SK-N-SH treated with all-trans-retinoic acid at 6 μM for 48 hours (cell line): ENCODE data around the gene CBX8.

Experiments
- ATAC-seq: fragments of 200-7000 bp; cut with Tn5 transposase; 3 replicates; pipeline ENCODE4 v1.9.1; 2020; ENCODE audit warnings: mild to moderate bottlenecking, moderate library complexity
- ARNTL ChIP-seq: fragments of 450-650 bp; formaldehyde crosslinking; IDR thresholded peaks from 2 replicates; pipeline ENCODE4 v1.5.0; 2020; ENCODE audit warnings: low read depth, mild to moderate bottlenecking, moderate library complexity, borderline replicate concordance
- BACH2 ChIP-seq: fragments of 250-450 bp; sonication (Bioruptor Pico); IDR thresholded peaks from 2 replicates; pipeline ENCODE4 v1.9.0; 2021; ENCODE audit warnings: mild to moderate bottlenecking, borderline replicate concordance
- CREB5 ChIP-seq: fragments of 250-450 bp; sonication (Bioruptor Pico); IDR thresholded peaks from 2 replicates; pipeline ENCODE4 v1.5.1; 2020; ENCODE audit warnings: low read depth, mild to moderate bottlenecking, moderate library complexity
- CSRNP3 ChIP-seq: fragments of 250-450 bp; sonication (Bioruptor Pico); IDR thresholded peaks from 2 replicates; pipeline ENCODE4 v1.5.1; 2021; ENCODE audit warnings: mild to moderate bottlenecking, moderate library complexity
- ESRRG ChIP-seq: fragments of 250-450 bp; sonication (Bioruptor Pico); IDR thresholded peaks from 2 replicates; pipeline ENCODE4 v1.6.1; 2021; ENCODE audit warnings: mild to moderate bottlenecking
- GLIS3 ChIP-seq: fragments of 250-450 bp; sonication (Bioruptor Pico); IDR thresholded peaks from 2 replicates; pipeline ENCODE4 v1.5.0; 2020; ENCODE audit warnings: mild to moderate bottlenecking, moderate library complexity
- ISL1 ChIP-seq: fragments of 250-450 bp; sonication (Bioruptor Pico); IDR thresholded peaks from 2 replicates; pipeline ENCODE4 v2.1.2; 2022; ENCODE audit warnings: mild to moderate bottlenecking, moderate library complexity
- OSR1 ChIP-seq: fragments of 250-450 bp; sonication (Bioruptor Pico); IDR thresholded peaks from 2 replicates; pipeline ENCODE4 v1.8.0; 2022; ENCODE audit warnings: moderate library complexity, mild to moderate bottlenecking, inconsistent platforms
- PATZ1 ChIP-seq: fragments of 250-450 bp; sonication (Bioruptor Pico); IDR thresholded peaks from 2 replicates; pipeline ENCODE4 v1.8.0; 2020; ENCODE audit warnings: mild to moderate bottlenecking, moderate library complexity, borderline replicate concordance
- POU6F1 ChIP-seq: fragments of 250-450 bp; sonication (Bioruptor Pico); IDR thresholded peaks from 2 replicates; pipeline ENCODE4 v1.8.0; 2021; ENCODE audit warnings: low read depth, mild to moderate bottlenecking, moderate library complexity, borderline replicate concordance
- PPARA ChIP-seq: fragments of 250-450 bp; sonication (Bioruptor Pico); IDR thresholded peaks from 2 replicates; pipeline ENCODE4 v1.5.0; 2020; ENCODE audit warnings: mild to moderate bottlenecking, borderline replicate concordance
- RARB ChIP-seq: fragments of 250-450 bp; sonication (Bioruptor Pico); IDR thresholded peaks from 2 replicates; pipeline ENCODE4 v1.8.0; 2021; ENCODE audit warnings: mild to moderate bottlenecking, moderate library complexity
- SNAI2 ChIP-seq: fragments of 250-450 bp; sonication (Bioruptor Pico); IDR thresholded peaks from 2 replicates; pipeline ENCODE4 v1.5.0; 2020; ENCODE audit warnings: mild to moderate bottlenecking, moderate library complexity
- TCF4 ChIP-seq: fragments of 250-450 bp; sonication (Bioruptor Pico); IDR thresholded peaks from 2 replicates; pipeline ENCODE4 v1.8.0; 2021; ENCODE audit warnings: mild to moderate bottlenecking, moderate library complexity, borderline replicate concordance
- TOX ChIP-seq: fragments of 250-450 bp; sonication (Bioruptor Pico); IDR thresholded peaks from 2 replicates; pipeline ENCODE4 v1.8.0; 2021; ENCODE audit warnings: mild to moderate bottlenecking, moderate library complexity, borderline replicate concordance
- TSHZ2 ChIP-seq: fragments of 250-450 bp; sonication (Bioruptor Pico); IDR thresholded peaks from 2 replicates; pipeline ENCODE4 v1.5.0; 2020; ENCODE audit warnings: mild to moderate bottlenecking, moderate library complexity
- ZC3H10 ChIP-seq: fragments of 250-450 bp; sonication (Bioruptor Pico); IDR thresholded peaks from 2 replicates; pipeline ENCODE4 v1.5.1; 2021; ENCODE audit warnings: mild to moderate bottlenecking, moderate library complexity
- ZFP3 ChIP-seq: fragments of 250-450 bp; sonication (Bioruptor Pico); IDR thresholded peaks from 2 replicates; pipeline ENCODE4 v1.5.0; 2020; ENCODE audit warnings: mild to moderate bottlenecking, moderate library complexity
- ZFP30 ChIP-seq: fragments of 450-650 bp; formaldehyde crosslinking; IDR thresholded peaks from 2 replicates; pipeline ENCODE4 v1.5.0; 2022; ENCODE audit warnings: mild to moderate bottlenecking, moderate library complexity
- ZNF565 ChIP-seq: fragments of 450-650 bp; formaldehyde crosslinking; conservative IDR thresholded peaks from 2 replicates; pipeline ENCODE4 v1.5.0; 2020; ENCODE audit warnings: low read depth, mild to moderate bottlenecking, moderate library complexity
- ZNF70 ChIP-seq: fragments of 450-650 bp; formaldehyde crosslinking; IDR thresholded peaks from 2 replicates; pipeline ENCODE4 v1.5.0; 2020; ENCODE audit warnings: mild to moderate bottlenecking, moderate library complexity
- ZNF8 ChIP-seq: fragments of 450-650 bp; formaldehyde crosslinking; IDR thresholded peaks from 2 replicates; pipeline ENCODE4 v1.5.0; 2020; ENCODE audit warnings: mild to moderate bottlenecking, moderate library complexity

CBX8 gene

GRCh38 chr17:79750650-79751545, 46.0 kb downstream of the CBX8 start:
- TF ChIP-seq POU6F1 (no peak), SNAI2 (no peak), ZNF8 (no peak), ZFP30 (CRISPR knock-in tag) (no peak), TSHZ2 (CRISPR knock-in tag) (no peak), ZFP3 (CRISPR knock-in tag) (no peak), ESRRG (CRISPR knock-in tag) (no peak), GLIS3 (no peak), TOX (no peak), ARNTL (CRISPR knock-in tag) (no peak), ZC3H10 (CRISPR knock-in tag) (no peak), CSRNP3 (CRISPR knock-in tag) (no peak), BACH2 (CRISPR knock-in tag) (no peak), OSR1 (CRISPR knock-in tag) (no peak), RARB (CRISPR knock-in tag) (no peak), TCF4 (no peak), ISL1 (CRISPR knock-in tag) (no peak), PPARA (CRISPR knock-in tag) (no peak), ZNF70 (CRISPR knock-in tag) (no peak), PATZ1 (no peak)
- ATAC-seq: no peak

GRCh38 chr17:79749958-79750357, 46.9 kb downstream of the CBX8 start:
- no peak for ATAC-seq

More at GRCh38 chr17:79749958-79750357, 46.9 kb downstream of the CBX8 start:
- no peak for TF ChIP-seq PPARA (CRISPR knock-in tag)
- no peak for TF ChIP-seq GLIS3
- no peak for TF ChIP-seq POU6F1
- no peak for TF ChIP-seq CREB5 (CRISPR knock-in tag)
- no peak for TF ChIP-seq BACH2 (CRISPR knock-in tag)
- TF ChIP-seq ZNF70 (CRISPR knock-in tag): no peak
- TF ChIP-seq ZNF565 (CRISPR knock-in tag): no peak
- no peak for TF ChIP-seq ZNF8
- no peak for TF ChIP-seq CSRNP3 (CRISPR knock-in tag)
